Neural cell (in vitro differentiated cells): ENCODE results near the gene CIAPIN1. TPM values are rescaled to one million over a fixed set of nuclear protein-coding genes. Genes with fewer than 3 reads are reported as not detected.

Experiments
- H2AFZ ChIP-seq: fragments of 200-600, 300-800 bp; sonication (generic), shearing (Covaris generic); 2 replicates; pipeline ENCODE4 v1.6.0; 2014; ENCODE audit warnings: low read depth, mild to moderate bottlenecking, antibody characterized with exemption, low read length, moderate library complexity
- H3F3A ChIP-seq: fragments of 200-600 bp; shearing (Covaris generic); 2 replicates; pipeline ENCODE4 v1.6.1; 2016; ENCODE audit warnings: mild to moderate bottlenecking, moderate library complexity, mixed read lengths, antibody characterized with exemption, low read length; ENCODE audit not compliant: insufficient read depth, poor library complexity, severe bottlenecking
- H3K27ac ChIP-seq: fragments of 200-600, 300-800 bp; sonication (generic), shearing (Covaris generic); 2 replicates; pipeline ENCODE4 v1.5.1; 2014; ENCODE audit warnings: mild to moderate bottlenecking, low read length, moderate library complexity
- H3K27me3 ChIP-seq: fragments of 300-800, 200-600 bp; sonication (generic), shearing (Covaris generic); 2 replicates; pipeline ENCODE4 v1.6.0; 2014; ENCODE audit warnings: mild to moderate bottlenecking, low read depth, low read length, moderate library complexity; ENCODE audit not compliant: insufficient read depth
- H3K36me3 ChIP-seq: fragments of 300-800, 200-600 bp; sonication (generic), shearing (Covaris generic); 2 replicates; pipeline ENCODE4 v1.5.1; 2014; ENCODE audit warnings: mild to moderate bottlenecking, antibody characterized with exemption, low read length, moderate library complexity; ENCODE audit not compliant: insufficient read depth
- H3K4me2 ChIP-seq: fragments of 300-800, 200-600 bp; sonication (generic), shearing (Covaris generic); 2 replicates; pipeline ENCODE4 v1.6.0; 2014; ENCODE audit warnings: mild to moderate bottlenecking, low read length
- H3K4me3 ChIP-seq: fragments of 300-800, 200-600 bp; sonication (generic), shearing (Covaris generic); 2 replicates; pipeline ENCODE4 v1.5.1; 2014; ENCODE audit warnings: mild to moderate bottlenecking, low read length, moderate library complexity
- H3K79me2 ChIP-seq: fragments of 200-600 bp; shearing (Covaris generic); replicated peaks from 2 replicates; pipeline ENCODE4 v1.6.0; 2014; ENCODE audit warnings: mild to moderate bottlenecking, low read length, moderate library complexity; ENCODE audit not compliant: insufficient read depth
- H3K9ac ChIP-seq: fragments of 300-800, 200-600 bp; sonication (generic), shearing (Covaris generic); 2 replicates; pipeline ENCODE4 v1.6.1; 2016; ENCODE audit warnings: mild to moderate bottlenecking, low read length, mixed read lengths
- H3K9me2 ChIP-seq: fragments of 200-600 bp; shearing (Covaris generic); 2 replicates; pipeline ENCODE4 v1.6.1; 2016; ENCODE audit warnings: mild to moderate bottlenecking, low read length, mixed read lengths; ENCODE audit not compliant: insufficient read depth
- H3K9me3 ChIP-seq: fragments of 200-600, 300-800 bp; sonication (generic), shearing (Covaris generic); 2 replicates; pipeline ENCODE4 v1.6.1; 2016; ENCODE audit warnings: mild to moderate bottlenecking, mixed run types, low read length, moderate library complexity, mixed read lengths
- H4K20me1 ChIP-seq: fragments of 200-600 bp; shearing (Covaris generic); 2 replicates; pipeline ENCODE4 v1.6.1; 2016; ENCODE audit warnings: mild to moderate bottlenecking, mixed run types; ENCODE audit not compliant: insufficient read depth
- CTCF ChIP-seq: fragments of 450-650 bp; IDR thresholded peaks from 2 replicates; pipeline ENCODE4 v1.5.1; 2014; ENCODE audit warnings: antibody characterized with exemption, mild to moderate bottlenecking, moderate library complexity; ENCODE audit not compliant: poor library complexity, severe bottlenecking
- EP300 ChIP-seq: fragments of 450-650 bp; conservative IDR thresholded peaks from 2 replicates; pipeline ENCODE4 v1.6.1; 2014; ENCODE audit warnings: antibody characterized with exemption, mild to moderate bottlenecking, moderate library complexity; ENCODE audit not compliant: poor library complexity, severe bottlenecking
- EZH2 ChIP-seq: fragments of 200-600, 300-800 bp; shearing (Covaris generic), sonication (generic); IDR thresholded peaks from 2 replicates; pipeline ENCODE4 v1.6.1; 2014; ENCODE audit warnings: antibody characterized with exemption, low read length, borderline replicate concordance, mild to moderate bottlenecking; ENCODE audit not compliant: insufficient read depth, poor library complexity, severe bottlenecking
- MXI1 ChIP-seq: fragments of 450-650 bp; conservative IDR thresholded peaks from 2 replicates; pipeline ENCODE4 v1.6.1; 2014; ENCODE audit warnings: antibody characterized with exemption, mild to moderate bottlenecking; ENCODE audit not compliant: poor library complexity, severe bottlenecking
- POLR2AphosphoS5 ChIP-seq: IDR thresholded peaks from 2 replicates; pipeline ENCODE4 v1.6.1; 2012
- RAD21 ChIP-seq: fragments of 450-650 bp; conservative IDR thresholded peaks from 2 replicates; pipeline ENCODE4 v1.6.1; 2014; ENCODE audit warnings: antibody characterized with exemption, mild to moderate bottlenecking, moderate library complexity
- REST ChIP-seq: IDR thresholded peaks from 2 replicates; pipeline ENCODE4 v1.6.1; 2012; ENCODE audit warnings: borderline replicate concordance
- SMC3 ChIP-seq: fragments of 450-650 bp; conservative IDR thresholded peaks from 2 replicates; pipeline ENCODE4 v1.6.1; 2014; ENCODE audit warnings: antibody characterized with exemption, mild to moderate bottlenecking, moderate library complexity; ENCODE audit not compliant: poor library complexity
- TAF1 ChIP-seq: IDR thresholded peaks from 2 replicates; pipeline ENCODE4 v1.6.1; 2012; ENCODE audit warnings: low read depth
- polyA plus RNA-seq: library from polyadenylated mRNA; depleted of rRNA; stranded (reverse); fragments of >200 nt; gene quantifications from 2 replicates; pipeline ENCODE4 v1.2.3, GENCODE V29; 2014

CIAPIN1 gene
- polyA plus RNA-seq, 1 donor from 2014 or later = 117 TPM

DNA sequence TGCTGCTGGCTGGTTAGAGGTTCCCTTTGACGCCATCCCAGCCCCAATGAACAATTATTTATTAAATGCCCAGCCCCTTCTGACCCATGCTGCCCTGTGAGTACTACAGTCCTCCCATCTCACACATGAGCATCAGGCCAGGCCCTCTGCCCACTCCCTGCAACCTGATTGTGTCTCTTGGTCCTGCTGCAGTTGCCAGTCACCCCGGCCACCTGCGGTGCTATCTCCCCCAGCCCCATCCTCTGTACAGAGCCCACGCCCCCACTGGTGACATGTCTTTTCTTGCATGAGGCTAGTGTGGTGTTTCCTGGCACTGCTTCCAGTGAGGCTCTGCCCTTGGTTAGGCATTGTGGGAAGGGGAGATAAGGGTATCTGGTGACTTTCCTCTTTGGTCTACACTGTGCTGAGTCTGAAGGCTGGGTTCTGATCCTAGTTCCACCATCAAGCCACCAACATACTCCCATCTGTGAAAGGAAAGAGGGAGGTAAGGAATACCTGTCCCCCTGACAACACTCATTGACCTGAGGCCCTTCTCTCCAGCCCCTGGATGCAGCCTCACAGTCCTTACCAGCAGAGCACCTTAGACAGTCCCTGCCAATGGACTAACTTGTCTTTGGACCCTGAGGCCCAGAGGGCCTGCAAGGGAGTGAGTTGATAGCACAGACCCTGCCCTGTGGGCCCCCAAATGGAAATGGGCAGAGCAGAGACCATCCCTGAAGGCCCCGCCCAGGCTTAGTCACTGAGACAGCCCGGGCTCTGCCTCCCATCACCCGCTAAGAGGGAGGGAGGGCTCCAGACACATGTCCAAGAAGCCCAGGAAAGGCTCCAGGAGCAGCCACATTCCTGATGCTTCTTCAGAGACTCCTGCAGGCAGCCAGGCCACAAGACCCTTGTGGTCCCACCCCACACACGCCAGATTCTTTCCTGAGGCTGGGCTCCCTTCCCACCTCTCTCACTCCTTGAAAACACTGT is 63.6 kb downstream of the CIAPIN1 start:
- Histone ChIP-seq H3K4me2 (no peak overlapping the region), H3K27ac (no peak overlapping the region), H3K36me3 (no peaks in the 10 kb centered on the region), H3K79me2 (no peaks in the 10 kb centered on the region), H4K20me1 (no peaks in the 10 kb centered on the region), H3K9me3 (no peaks in the 10 kb centered on the region), H3K9me2 (no peaks in the 10 kb centered on the region), H3K27me3 (no peaks in the 10 kb centered on the region), H2AFZ (no peak overlapping the region), H3F3A (no peaks in the 10 kb centered on the region), H3K9ac (no peak overlapping the region), H3K4me3 (no peak overlapping the region)
- TF ChIP-seq CTCF = no peak
- TF ChIP-seq REST = no peak
- no peak for TF ChIP-seq SMC3
- no peak for TF ChIP-seq RAD21
- no peak for TF ChIP-seq TAF1
- no peak for TF ChIP-seq POLR2AphosphoS5
- no peak for TF ChIP-seq MXI1
- TF ChIP-seq EZH2 = no peak
- TF ChIP-seq EP300 = no peak

- Histone ChIP-seq H2AFZ (no peak overlapping the region), H3K27ac (no peak overlapping the region), H3K36me3 (no peaks in the 10 kb centered on the region), H3K79me2 (no peaks in the 10 kb centered on the region), H3F3A (no peaks in the 10 kb centered on the region), H3K9me2 (no peaks in the 10 kb centered on the region), H4K20me1 (no peaks in the 10 kb centered on the region), H3K4me3 (no peak overlapping the region), H3K27me3 (no peaks in the 10 kb centered on the region), H3K9me3 (no peaks in the 10 kb centered on the region), H3K4me2 (no peak overlapping the region), H3K9ac (no peak overlapping the region)
- TF ChIP-seq EP300 (no peak), EZH2 (no peak), RAD21 (no peak)
Measured at GRCh38 chr16:57382535-57383275, 64.5 kb downstream of the CIAPIN1 start.
